SK-N-MC (cell line): ENCODE measurements around the gene MMP17.

Source experiments
- EZH2 ChIP-seq: fragments of 200-600 bp; sonication (generic); IDR thresholded peaks from one replicate; pipeline ENCODE4 v1.6.1; 2017; ENCODE audit warnings: antibody characterized with exemption
- POLR2AphosphoS5 ChIP-seq: IDR thresholded peaks from 2 replicates; pipeline ENCODE4 v1.6.1; 2012; ENCODE audit warnings: mild to moderate bottlenecking, low read depth, low read length, borderline replicate concordance

DNA sequence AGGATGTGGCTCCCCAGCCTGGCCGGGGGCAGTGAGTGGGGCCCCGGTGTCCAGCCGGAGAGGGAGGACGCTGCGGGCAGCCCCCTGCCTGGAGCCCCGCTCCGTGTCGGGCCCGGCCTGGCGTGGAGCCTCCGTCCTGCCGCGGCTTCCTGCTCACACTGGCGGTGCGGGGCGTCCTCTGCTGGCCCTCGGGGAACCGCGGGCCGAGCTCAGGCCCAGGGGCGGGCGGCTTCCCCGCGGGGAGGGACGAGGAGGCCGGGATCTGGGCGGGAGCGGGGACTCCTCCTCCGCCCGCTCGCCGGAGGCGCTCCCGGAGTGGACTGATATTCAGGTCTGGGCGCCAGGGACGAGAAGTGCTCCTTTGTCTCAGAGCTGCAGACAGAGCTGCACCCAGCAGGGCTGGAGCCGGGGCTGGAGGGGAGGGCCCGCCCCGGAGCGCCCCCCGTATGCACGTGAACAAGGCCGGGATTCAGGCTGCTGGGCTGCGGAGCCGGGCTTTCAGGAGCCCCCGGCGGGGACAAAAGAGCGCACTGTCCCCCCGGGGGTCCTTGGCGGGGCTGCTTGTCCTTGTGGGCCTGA, 2.2 kb downstream of the MMP17 start:
- TF ChIP-seq POLR2AphosphoS5 (peak; percentile 62; the same call in 1 of the 2 replicates), EZH2 (no peak)
